GM18867 (cell line): ENCODE measurements around the gene PCYT1A.
"Not testable (repeated sequence)": the region's sequence is repeated elsewhere in the genome, so short reads cannot be mapped to it uniquely, and the experiment has no call there.

Source experiments
- ATAC-seq: cut with Tn5 transposase; IDR thresholded peaks from one replicate; pipeline ENCODE4 v1.9.1; 2021; ENCODE audit warnings: mild to moderate bottlenecking, moderate library complexity; ENCODE audit not compliant: unreplicated experiment

The PCYT1A gene

DNA sequence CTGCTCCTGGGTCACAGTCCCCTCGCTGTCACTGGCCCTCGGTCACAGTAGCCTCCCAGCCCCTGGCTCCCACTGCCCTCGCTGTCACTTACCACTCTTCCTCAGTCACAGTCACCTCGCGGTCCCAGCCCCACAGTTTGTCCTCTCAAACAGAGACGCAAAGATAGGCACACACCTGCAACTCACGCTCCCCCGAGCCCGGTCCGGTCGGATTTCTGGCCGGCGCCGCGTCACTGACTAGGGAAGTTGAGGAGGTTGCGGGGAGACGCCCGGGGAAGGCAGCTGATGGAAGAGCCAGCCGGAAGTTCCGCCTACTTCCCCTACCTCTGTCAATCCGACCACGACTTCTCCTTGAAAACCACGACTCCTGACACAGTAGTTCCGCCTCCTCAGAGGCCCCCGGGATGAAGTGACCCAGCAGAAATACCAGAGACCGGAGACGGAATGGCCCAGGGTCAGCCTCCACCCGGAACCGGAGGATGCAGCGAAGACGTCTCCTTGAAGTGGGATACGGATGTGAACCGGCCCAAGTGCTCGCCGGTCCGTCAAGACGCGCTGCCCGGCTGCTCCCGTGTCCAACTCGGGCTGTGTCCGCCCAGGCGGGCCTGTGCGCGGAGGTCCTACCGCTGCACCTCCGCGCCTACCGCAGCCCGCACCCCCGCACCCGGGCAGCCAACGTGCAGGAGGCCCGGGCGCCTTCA lies at the start of gene PCYT1A:
Gene PCYT1A (minus strand): TSS at position 287 of the 701 bp plus-strand sequence. CDS start 17,195 bp downstream, outside the sequence.
- ATAC-seq = peak; percentile 80

DNA sequence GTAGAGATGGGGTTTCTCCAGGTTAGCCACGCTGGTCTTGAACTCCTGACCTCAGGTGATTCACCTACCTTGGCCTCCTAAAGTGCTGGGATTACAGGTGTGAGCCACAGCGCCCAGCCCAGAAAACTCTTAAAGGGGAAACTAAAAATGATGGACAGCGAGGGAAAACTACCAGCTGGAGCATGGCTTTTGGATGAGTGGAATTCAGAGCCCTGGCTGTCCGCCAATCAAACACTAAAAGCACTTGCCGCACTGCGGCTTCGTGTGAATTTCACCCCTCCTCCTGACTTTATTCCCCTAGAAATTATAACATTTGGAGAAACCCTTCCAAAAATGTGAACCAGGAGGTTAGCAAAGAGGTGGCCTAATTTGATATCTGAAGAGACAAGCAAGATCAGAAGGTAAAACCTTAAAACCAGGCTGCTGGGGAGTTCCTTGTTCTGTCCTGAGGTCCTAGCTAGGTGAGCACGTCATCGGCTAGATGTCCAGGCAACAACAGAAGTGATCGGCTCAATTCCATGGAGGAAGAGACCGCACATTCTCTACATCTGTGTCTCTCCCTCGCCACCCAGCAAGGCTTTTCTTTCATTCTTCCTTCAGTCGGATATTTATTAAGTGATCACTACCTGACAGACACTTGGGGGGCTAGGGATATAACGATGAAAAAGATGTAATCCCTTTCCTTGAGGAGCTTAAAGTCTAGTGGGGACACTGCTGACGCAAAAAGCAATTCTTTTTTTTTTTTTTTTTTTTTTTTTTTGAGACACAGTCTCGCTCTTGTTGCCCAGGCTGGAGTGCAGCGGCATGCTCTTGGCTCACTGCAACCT lies 49.0 kb upstream of the PCYT1A start:
- no peak for ATAC-seq

DNA sequence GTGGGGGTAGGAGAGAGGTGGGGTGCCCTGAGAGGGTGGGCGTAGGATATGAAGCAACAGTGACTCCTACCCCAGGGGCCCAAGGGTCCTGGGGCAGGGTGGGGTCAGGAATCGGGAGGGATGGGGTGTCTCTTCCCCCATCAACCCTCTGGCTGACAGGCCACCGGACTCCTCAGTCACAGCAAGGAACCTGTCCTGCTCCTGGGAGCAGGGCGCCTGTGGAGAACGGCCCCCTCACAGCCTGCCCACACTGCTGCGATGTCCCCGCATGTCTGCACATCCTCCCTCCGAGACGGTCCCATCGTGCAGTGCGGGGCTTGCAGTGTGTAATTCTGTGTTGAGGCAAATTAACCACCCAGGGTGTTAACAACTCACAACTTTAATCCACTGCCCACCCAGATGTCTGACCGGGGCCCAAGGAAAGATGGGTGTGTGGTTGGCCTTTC lies 48.0 kb upstream of the PCYT1A start:
- no peak for ATAC-seq

DNA sequence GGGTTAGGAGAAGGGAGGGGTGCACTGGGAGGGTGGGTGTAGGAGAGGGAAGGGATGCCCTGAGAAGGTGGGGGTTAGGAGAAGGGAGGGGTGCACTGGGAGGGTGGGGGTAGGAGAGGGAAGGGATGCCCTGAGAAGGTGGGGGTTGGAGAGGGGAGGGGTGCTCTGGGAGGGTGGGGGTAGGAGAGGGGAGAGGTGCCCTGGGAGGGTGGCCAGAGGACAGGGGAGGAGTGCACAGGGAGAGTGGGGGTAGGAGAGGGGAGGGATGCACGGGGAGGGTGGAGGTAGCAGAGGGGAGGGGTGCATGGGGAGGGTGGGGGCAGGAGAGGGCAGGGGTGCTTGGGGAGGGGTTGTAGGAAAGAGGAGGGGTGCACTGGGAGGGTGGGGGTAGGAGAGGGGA lies 47.5 kb upstream of the PCYT1A start:
- ATAC-seq = no peak

DNA sequence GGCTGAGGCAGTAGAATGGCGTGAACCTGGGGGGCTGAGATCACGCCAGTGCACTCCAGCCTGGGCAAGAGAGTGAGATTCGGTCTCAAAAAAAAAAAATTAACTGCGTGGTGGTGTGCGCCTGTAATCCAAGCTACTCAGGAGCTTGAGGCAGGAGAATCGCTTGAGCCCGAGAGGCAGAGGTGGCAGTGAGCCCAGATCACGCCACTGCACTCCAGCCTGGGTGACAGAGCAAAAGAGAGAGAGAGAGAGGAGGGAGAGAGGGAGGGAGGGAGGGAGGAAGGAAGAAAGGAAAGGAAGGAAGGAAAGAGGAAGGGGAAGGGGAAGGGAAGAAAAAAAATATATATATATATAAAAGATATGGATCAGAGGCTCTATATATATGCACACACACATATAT lies 44.6 kb upstream of the PCYT1A start:
- ATAC-seq = no peak

DNA sequence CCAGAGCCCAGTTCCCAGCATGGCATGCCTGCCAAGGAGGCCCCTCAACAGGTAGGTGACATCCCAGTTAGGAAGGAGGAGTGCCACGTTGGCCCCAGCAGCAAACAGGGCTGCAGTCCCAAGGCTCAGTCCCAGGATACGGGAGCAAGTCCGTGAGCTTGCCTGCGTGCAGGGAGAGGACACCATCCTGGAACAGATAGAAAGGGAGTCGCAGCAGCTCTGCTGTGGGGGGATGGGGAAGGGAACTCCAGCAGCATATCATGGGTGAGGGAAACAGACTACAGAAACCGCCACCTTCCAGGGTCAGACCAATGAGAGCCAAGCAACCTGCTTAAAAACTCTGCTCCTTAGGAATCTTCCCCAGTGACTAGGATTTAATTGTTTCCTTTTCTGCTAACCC lies 39.9 kb upstream of the PCYT1A start:
- ATAC-seq = no peak

DNA sequence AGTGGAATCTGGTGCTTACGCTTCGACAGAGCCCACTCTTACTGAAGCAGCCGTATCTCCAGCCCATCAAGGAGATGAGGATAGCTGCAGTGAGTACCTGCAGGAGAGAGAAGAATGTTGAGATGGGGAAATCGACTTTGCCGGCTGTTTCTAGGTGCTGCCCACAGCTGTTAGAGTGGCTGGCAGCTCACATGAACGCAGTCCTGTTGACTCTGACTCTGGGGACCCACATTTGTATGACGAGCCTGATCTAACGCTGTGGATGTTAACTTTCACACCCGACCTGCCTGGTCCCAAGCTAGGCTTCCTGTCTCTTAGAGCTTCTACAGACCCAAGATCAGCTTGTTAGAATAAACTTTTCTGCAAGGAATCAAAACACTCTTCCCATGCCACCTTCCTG lies 39.4 kb upstream of the PCYT1A start:
- no peak for ATAC-seq

DNA sequence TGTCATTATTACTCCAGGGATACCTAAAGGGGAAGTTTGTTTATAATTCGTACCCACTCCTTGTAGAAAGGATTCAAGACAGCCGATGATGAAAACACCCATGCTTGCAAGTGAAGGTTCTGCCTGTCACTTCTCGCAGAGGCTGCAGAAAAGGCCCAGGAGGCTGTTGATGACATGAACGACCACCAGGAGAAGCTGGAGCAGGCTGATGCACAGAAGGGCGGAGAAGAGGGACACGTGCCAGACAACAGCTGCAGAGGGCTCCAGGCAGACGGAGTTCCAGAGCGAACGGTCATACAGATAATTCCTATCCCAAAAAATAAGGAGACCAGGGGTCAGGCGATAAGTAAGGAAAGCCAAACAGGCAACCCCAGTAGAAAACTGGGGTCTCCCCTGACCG lies 36.2 kb upstream of the PCYT1A start:
- no peak for ATAC-seq

DNA sequence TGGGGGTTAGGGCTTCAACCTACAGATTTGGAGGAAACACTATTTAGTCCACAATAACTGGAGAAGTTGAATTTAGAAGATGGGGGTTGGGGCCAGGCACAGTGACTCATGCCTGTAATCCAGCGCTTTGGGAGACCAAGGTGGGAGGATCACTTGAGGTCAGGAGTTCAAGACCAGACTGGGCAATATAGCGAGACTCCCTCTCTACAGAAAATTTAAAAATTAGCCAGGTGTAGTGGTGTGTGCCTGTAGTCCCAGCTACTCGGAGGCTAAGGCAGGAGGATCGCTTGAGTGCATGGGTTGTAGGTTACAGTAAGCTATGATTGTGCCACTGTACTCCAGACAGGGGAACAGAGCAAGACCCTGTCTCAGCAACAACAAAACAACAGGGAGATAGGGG lies 35.5 kb upstream of the PCYT1A start:
- ATAC-seq = no peak

DNA sequence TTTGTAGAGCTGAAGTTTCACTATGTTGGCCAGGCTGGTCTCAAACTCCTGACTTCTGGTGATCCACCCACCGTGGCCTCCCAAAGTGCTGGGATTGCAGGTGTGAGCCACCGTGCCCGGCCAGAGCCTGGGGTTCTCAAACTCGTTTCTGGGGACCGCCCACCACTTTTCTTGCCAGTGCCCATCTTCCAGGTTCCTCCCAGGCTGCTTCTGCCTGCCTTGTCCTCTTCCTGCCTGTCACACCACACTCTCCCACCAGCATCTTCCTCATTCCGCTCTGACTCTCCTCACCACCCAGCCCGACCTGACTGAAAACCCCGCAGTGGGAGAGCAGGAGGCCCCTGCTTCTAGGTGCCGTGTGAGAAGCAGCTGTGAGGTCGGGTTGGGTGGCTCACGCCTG lies 33.6 kb upstream of the PCYT1A start:
- ATAC-seq = no peak

DNA sequence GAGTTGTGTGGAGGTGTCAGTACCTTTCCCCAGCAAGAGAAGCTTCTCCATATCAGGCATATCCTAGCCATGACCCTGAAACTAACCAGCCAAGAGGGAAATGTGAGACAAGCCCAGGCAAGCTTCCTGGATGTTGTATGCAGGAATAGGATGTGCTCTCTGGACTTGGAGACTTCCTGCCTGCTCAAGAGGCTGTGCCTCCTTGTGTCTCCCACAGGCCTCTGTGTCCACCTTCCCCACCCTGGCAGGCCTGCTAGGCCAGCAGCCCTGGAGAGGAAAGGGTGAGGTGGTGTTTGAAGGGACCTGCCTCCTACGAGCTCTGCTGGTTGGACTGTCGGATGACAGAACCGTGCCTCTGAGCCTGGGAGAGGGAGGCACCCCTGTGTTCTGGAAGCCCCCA lies 32.6 kb upstream of the PCYT1A start:
- no peak for ATAC-seq

DNA sequence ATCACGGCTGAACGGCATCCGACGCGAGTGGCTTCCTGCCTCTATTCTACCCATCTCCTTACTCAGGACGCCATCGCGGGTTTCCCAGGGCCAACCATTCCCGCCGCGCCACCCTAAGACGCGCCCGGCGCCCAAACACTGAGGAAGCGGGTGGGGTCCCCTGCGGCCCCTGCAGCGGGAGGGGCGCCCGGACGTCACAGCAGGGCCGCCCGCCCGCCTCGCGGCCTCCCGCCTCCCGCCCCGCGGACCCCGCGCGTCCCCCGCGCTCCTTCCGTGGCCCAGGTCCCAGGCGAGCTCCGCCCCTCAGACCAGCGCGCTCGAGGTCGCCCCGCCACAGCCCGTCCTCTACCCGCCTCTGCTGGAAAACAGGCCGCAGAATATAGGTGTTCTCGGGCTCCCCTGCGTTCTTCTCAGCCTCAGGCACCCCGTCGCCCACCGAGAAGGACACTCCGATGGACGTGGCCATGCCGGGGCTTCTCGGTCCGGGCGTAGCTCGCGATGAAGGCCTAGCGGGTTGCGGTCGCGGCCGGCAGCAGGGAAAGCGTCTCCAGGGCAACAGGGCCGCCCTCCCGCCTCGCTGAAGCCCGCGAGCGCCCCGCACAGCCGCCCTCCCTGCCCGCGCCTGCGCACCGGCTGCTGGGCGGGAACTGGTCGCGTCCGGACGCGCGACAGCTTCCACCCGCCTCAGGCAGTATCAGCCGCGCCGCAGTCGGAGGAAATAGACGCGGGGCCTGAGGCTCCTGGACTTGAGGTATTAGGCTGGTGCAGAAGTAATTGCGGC lies 30.4 kb upstream of the PCYT1A start, which contains the start of gene DYNLT2B:
Gene DYNLT2B (minus strand): TSS at position 554 of the 781 bp plus-strand sequence. CDS start 88 bp downstream, at position 466.
- ATAC-seq = peak; percentile 85

DNA sequence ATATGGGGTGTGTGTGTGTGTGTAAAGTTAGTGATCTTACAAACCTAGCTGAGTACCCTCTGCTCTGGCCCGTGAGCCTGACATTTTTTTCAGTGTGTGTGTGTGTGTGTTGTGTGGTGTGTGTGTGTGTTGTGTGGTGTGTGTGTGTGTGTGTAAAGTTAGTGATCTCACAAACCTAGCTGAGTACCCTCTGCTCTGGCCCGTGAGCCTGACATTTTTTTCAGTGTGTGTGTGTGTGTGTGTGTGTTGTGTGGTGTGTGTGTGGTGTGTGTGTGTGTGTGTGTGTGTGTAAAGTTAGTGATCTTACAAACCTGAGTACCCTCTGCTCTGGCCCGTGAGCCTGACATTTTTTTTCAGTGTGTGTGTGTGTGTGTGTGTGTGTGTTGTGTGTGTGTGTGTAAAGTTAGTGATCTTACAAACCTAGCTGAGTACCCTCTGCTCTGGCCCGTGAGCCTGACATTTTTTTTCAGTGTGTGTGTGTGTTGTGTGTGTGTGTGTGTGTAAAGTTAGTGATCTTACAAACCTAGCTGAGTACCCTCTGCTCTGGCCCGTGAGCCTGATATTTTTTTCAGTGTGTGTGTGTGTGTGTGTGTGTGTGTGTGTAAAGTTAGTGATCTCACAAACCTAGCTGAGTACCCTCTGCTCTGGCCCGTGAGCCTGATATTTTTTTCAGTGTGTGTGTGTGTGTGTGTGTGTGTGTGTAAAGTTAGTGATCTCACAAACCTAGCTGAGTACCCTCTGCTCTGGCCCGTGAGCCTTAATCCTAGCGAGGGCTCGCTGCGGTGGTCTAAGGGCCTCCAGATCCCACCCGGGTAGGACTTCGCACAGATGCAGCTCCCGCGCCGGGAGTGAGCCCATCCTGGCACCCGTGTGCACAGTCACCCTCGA lies 29.5 kb upstream of the PCYT1A start:
- ATAC-seq = not testable (repeated sequence)

DNA sequence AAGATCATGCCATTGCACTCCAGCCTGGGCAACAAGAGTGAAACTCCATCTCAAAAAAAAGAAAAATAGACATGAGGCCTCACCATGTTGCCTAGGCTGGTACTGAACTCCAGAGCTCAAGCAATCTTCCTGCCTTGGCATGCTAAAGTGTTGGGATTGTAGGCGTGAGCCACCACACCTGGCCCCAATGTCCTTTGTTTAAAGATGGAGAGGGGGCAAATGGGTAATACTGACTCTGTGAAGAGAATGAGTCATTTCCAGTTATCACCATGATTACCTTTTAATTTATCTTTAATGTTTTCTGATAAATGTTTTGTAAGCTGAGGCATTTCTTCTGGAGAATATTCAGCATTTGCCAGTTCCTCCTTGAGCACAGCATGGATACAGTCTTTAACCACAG lies 28.3 kb upstream of the PCYT1A start:
- no peak for ATAC-seq

DNA sequence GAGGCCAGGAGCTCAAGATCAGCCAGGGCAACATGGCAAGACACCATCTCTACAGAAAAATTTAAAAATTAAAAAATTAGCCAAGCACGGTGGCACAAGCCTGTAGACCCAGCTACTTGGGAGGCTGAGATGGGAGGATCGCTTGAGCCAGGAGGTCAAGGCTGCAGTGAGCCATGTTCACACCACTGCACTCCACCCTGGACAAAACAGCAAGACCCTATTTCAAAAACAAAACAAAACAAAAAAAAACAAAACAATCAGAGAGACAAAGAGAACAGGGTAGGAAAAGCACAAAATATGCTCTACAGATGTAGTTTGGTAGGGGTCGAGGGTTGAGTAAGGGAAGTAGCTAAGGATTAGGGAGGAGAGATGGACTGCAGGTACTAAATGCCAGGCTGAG lies 27.1 kb upstream of the PCYT1A start:
- ATAC-seq = no peak

DNA sequence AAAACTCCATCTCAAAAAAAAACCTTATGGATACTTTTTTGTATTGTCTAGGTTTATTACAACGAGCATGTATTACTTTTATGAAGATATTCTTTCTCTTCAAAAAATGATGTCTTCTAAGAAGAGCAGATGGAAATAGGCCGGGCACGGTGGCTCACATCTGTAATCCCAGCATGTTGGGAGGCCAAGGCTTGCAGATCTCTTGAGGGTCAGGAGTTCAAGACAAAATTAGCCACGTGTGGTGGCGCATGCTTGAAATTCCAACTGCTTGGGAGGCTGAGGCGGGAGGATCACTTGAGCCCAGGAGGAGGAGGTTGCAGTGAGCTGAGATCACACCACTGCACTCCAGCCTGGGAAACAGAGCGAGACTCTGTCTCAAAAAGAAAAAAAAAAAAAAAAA lies 26.6 kb upstream of the PCYT1A start:
- ATAC-seq = not testable (repeated sequence)

DNA sequence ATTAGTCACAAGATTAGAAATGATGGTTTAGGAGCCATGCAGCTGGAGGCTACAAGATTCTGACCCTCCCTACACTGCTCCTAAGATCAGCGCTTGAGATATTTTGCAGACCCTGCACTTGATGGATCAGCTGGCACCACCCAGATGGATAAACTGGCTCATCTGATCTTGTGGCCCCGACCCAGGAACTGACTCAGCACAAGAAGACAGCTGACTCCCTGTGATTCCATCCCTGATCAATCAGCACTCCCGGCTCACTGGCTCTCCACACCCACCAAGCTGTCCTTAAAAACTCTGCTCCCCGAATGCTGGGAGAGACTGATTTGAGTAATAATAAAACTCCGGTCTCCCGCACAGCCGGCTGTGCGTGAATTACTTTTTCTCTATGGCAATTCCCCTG lies 15.4 kb upstream of the PCYT1A start:
- ATAC-seq = not testable (repeated sequence)

DNA sequence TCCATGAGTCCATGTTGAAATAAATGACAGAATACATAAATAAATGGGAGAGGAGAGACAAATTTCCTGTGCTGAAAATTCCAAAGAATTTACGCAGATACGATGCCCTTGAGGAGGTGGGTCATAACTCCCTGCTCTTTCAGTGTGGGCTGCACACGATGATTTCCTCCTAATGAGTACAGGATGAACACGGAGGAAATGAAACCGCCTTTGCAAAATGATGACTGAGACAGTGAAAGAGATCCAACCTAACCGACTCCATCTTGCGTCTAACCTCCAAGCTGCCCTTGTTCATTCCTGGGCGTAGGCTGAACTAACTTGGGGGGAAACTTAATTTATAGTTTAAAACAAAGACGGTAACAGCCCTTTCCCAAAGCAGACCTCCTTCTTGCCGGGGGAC lies 15.0 kb upstream of the PCYT1A start:
- not testable (repeated sequence) for ATAC-seq

DNA sequence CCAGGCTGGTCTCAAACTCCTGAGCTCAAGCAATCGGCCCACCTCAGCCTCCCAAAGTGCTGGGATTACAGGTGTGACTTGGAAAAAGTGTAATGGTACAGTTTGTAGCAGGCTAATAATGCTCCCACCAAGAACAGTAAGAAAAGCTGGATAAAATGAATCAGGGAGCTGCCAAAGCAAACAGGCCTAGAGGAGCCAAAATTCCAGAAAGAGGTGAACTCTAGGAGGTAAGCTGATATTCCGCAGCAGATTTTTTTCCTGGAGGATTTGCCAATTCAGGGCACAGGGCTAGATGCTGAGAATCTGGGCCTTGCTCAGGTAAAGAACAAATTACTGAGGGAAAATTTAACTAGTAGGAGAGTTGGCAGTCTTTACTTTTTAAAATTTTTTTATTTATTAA lies 11.0 kb upstream of the PCYT1A start:
- no peak for ATAC-seq

DNA sequence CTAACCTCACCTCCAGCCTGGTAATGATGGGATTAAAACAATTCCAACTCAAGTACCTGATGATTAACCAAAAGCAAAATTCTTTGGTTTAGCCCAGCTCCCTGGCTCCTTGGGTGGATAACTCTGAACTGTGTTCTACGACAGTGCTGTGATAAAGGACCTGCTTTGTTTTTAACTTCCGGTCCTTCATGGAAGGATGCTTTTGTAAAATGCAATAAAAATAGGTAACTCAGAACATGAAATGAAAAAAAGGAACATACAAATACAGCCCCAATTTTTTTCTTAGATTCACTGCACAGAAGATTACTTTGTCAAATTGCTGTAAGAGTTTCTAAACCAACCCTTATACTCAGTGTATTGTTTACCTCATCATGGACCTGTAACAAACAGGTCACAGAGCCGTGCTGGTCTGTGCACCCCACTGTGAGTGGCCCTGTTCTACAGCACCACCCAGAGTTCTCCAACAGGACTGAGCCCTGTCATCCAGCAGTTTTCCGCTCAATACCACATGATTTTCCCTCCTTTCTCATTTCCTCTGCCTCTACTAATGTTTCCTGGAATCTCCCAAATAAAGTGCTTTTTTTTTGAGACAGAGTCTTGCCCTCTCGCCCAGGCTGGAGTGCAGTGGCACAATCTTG lies 4.9 kb upstream of the PCYT1A start:
- peak; percentile 48 for ATAC-seq
